K562 (cell line): Measurements from ENCODE around the gene PBX4.

ENCODE experiments used
- COPS2 ChIP-seq: fragments of 450-650 bp; conservative IDR thresholded peaks from 2 replicates; pipeline ENCODE4 v1.6.1; 2016; ENCODE audit warnings: mild to moderate bottlenecking, moderate library complexity
- CTCF ChIP-seq, 3 experiments: IDR thresholded peaks in 2 of 3; conservative IDR thresholded peaks in 1 of 3; 2 replicates each; pipeline ENCODE4 v1.5.1; 2011 to 2012; ENCODE audit warnings: low read length in 3 of 3, mild to moderate bottlenecking in 3 of 3, control low read depth in 2 of 3, improper control_type of control experiment in 1 of 3, inconsistent platforms in 1 of 3, low read depth in 1 of 3, mixed read lengths in 1 of 3, moderate library complexity in 1 of 3; ENCODE audit not compliant: insufficient read depth in 2 of 3
- HEY1 ChIP-seq: fragments of 250-450 bp; sonication (Bioruptor Pico); IDR thresholded peaks from 2 replicates; pipeline ENCODE4 v1.5.0; 2020; ENCODE audit warnings: mild to moderate bottlenecking, moderate library complexity, borderline replicate concordance
- MEIS2 ChIP-seq: fragments of 450-650 bp; IDR thresholded peaks from 2 replicates; pipeline ENCODE4 v1.6.1; 2014; ENCODE audit warnings: mild to moderate bottlenecking; ENCODE audit not compliant: partially characterized antibody
- POLR2A ChIP-seq: fragments of 450-650 bp; conservative IDR thresholded peaks from 2 replicates; pipeline ENCODE4 v1.6.1; 2016
- PTBP1 ChIP-seq: fragments of 200-400 bp; formaldehyde crosslinking; IDR thresholded peaks from 2 replicates; pipeline ENCODE4 v1.6.1; 2017; ENCODE audit warnings: low read depth, low read length
- SAFB2 ChIP-seq: fragments of 200-400 bp; formaldehyde crosslinking; IDR thresholded peaks from 2 replicates; pipeline ENCODE4 v1.6.1; 2018; ENCODE audit warnings: borderline replicate concordance, low read length, low read depth, moderate library complexity; ENCODE audit not compliant: severe bottlenecking
- ZZZ3 ChIP-seq: fragments of 450-650 bp; IDR thresholded peaks from 2 replicates; pipeline ENCODE4 v1.6.1; 2016; ENCODE audit warnings: antibody characterized with exemption, mild to moderate bottlenecking, moderate library complexity
- TF ChIP-seq, protein P1 (sequence below), 2 experiments: fragments of 450-650 bp in 1 of 2; sonication (generic) in 1 of 2; formaldehyde crosslinking in 1 of 2; IDR thresholded peaks in 1 of 2; conservative IDR thresholded peaks in 1 of 2; 2 replicates each; pipeline versions ENCODE4 v1.6.1 to v1.8.1; 2016 to 2023; ENCODE audit warnings: mild to moderate bottlenecking in 2 of 2, moderate library complexity in 2 of 2, inconsistent platforms in 1 of 2, missing genetic modification reagents in 1 of 2

DNA sequence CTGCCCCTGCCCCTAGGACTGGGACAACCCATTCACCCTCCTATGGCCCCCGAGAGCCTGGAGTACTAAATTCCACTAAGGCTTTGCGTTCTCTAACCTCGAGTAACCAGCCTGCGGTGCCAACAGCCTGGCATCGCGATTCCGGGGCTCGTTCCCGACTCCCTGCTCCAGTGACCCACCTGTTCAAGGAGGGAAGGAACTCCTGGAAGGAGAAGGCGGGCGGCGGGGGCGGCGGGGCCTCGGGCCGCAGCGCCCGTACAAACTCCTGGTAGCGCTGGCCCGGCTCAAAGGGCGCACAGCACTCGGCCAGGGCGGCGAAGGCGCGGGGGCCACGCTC is 18.7 kb upstream of the PBX4 start:
- TF ChIP-seq MEIS2 (no peak), CTCF (IDR thresholded peaks at IDR 0.05 in 2 of 3, conservative IDR thresholded peaks at IDR 0.05 in 1 of 3; ENCODE audit: insufficient read depth in 2 of 3, low read depth in 1 of 3, low read length in 3 of 3) (no peak), PTBP1 (no peak), POLR2A (no peak), SAFB2 (no peak), ZZZ3 (no peak), COPS2 (no peak), HEY1 (CRISPR knock-in tag) (no peak)
- TF ChIP-seq, protein P1, sequence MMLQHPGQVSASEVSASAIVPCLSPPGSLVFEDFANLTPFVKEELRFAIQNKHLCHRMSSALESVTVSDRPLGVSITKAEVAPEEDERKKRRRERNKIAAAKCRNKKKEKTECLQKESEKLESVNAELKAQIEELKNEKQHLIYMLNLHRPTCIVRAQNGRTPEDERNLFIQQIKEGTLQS (IDR thresholded peaks at IDR 0.05): no peak
- TF ChIP-seq, protein P1 (CRISPR knock-in tag; conservative IDR thresholded peaks at IDR 0.05): no peak
